Activated naive CD8-positive, alpha-beta T cell treated with anti-CD3 and anti-CD28 coated beads, Interleukin-2, amount 50 U/mL, for 24 hours (primary cell): ENCODE data around the gene ATP9B.

Source experiments
- ATAC-seq: fragments of 150-1000 bp; cut with Tn5 transposase; one replicate; pipeline ENCODE4 v1.10.0; 2021
- DNase-seq: peaks from one replicate; pipeline ENCODE4 v3.0.0; 2021
- H3K27ac Mint-ChIP-seq: one replicate; pipeline ENCODE4 v1.8.0; 2021; ENCODE audit warnings: mild to moderate bottlenecking, mixed read lengths
- H3K27me3 Mint-ChIP-seq: one replicate; pipeline ENCODE4 v1.8.0; 2021; ENCODE audit warnings: mixed read lengths
- H3K36me3 Mint-ChIP-seq: one replicate; pipeline ENCODE4 v1.8.0; 2021; ENCODE audit warnings: low read depth, mixed read lengths
- H3K4me1 Mint-ChIP-seq: one replicate; pipeline ENCODE4 v1.8.0; 2021; ENCODE audit warnings: mixed read lengths
- H3K4me3 Mint-ChIP-seq: one replicate; pipeline ENCODE4 v1.8.0; 2021; ENCODE audit warnings: mild to moderate bottlenecking, moderate library complexity, mixed read lengths
- H3K9me3 Mint-ChIP-seq: one replicate; pipeline ENCODE4 v1.8.0; 2021; ENCODE audit warnings: mixed read lengths

Gene ATP9B

GRCh38 chr18:79426376-79427300, 357.4 kb downstream of the ATP9B start:
- H3K4me1 Mint-ChIP-seq: peaks cover 21% of the 10 kb centered on the region
- no peaks in the 10 kb centered on the region for H3K27me3 Mint-ChIP-seq
- peaks cover 28% of the 10 kb centered on the region for H3K36me3 Mint-ChIP-seq
- no peak overlapping the region for H3K27ac Mint-ChIP-seq
- ATAC-seq (no peak), DNase-seq (no peak)
- H3K4me3 Mint-ChIP-seq: no peak overlapping the region
- no peaks in the 10 kb centered on the region for H3K9me3 Mint-ChIP-seq

DNA sequence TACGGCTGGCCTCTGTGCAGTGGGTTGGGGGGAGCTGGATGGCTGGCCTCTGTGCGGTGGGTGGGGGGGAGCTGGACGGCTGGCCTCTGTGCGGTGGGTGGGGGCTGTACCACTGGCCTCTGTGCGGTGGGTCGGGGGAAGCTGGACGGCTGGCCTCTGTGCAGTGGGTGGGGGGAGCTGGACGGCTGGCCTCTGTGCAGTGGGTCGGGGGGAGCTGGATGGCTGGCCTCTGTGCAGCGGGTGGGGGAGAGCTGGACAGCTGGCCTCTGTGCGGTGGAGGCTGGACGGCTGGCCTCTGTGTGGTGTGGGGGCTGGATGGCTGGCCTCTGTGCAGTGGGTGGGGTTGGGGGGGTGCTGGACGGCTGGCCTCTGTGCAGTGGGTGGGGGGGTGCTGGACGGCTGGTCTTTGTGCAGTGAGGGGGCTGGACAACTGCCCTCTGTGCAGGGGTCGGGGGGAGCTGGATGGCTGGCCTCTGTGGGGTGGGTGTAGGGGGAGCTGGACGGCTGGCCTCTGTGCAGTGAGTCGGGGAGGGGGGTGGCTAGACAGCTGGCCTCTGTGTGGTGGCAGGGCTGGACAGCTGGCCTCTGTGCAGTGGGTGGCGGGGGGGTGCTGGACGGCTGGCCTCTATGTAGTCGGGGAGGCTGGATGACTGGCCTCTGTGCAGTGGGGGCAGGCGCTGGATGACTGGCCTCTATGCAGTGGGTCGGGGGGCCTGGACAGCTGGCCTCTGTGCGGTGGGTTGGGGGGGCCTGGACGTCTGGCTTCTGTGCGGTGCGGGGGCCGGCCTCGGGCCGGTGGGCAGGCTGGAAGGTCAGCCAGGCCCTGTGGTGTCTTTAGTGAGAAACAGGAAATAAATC, 358.4 kb downstream of the ATP9B start:
- ATAC-seq (no peak), DNase-seq (no peak)
- H3K4me1 Mint-ChIP-seq: peaks cover 14% of the 10 kb centered on the region
- H3K9me3 Mint-ChIP-seq: no peaks in the 10 kb centered on the region
- H3K27me3 Mint-ChIP-seq: no peaks in the 10 kb centered on the region
- peaks cover 23% of the 10 kb centered on the region for H3K36me3 Mint-ChIP-seq
- H3K4me3 Mint-ChIP-seq: no peak overlapping the region
- H3K27ac Mint-ChIP-seq: no peak overlapping the region
